Measurements from ENCODE around the gene EXOC6B. TPM values are rescaled to one million over a fixed set of nuclear protein-coding genes. Genes with fewer than 3 reads are reported as not detected.
A peak's percentile ranks its signal among the peaks of the same experiment; 100 is the strongest.

Gene EXOC6B
- total and polyA plus RNA-seq, 5 experiments from 2014 or later: 3.3 to 20.1 (median 3.4) TPM

DNA sequence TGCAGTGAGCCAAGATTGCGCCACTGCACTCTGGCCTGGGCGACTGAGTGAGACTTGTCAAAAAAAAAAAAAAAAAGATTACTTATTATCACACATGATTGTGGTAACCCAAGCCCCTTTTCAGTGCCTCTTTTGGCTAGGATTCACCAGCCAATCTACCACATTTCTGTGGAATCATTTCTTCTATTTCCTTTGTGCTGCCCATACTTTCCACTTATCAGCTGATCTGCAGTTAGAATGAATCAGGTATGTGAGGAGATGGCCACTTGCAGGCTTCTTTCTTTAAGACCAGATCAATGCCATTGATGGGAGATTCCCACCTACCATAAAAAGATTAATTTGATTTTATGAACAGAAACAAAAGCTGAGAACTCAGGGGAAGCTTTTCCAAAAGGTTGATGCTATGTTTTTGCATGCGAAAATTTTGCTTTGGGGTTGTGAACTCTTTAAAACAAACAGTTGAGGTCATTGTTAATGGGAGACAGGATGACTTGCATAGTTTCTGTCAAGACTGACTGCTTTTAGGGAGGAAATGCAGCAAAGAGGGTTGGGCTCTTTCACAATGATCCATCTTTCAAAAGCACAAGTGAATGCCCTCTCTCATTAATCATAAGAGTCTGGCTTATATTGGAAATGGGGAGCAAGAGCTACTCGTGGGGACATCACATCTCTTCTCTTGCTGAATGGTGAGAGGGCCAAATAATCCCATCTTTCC, 611.2 kb downstream of the EXOC6B start:
- no peak overlapping the region for H3K4me3 Mint-ChIP-seq
- POLR2A ChIA-PET: no interaction called here
- ATAC-seq (no peak), DNase-seq (no peak)
- peaks cover 0 to 2% (median 0%) of the 10 kb centered on the region in 9 donors for H3K9me3 Mint-ChIP-seq
- H3K27me3 Mint-ChIP-seq: no peaks in the 10 kb centered on the region
- H3K36me3 Mint-ChIP-seq: peaks cover 0 to 5% (median 0%) of the 10 kb centered on the region in 3 donors
- no peak overlapping the region for H3K27ac Mint-ChIP-seq
- H3K4me1 Mint-ChIP-seq: peaks cover 0 to 6% (median 0%) of the 10 kb centered on the region in 4 donors

DNA sequence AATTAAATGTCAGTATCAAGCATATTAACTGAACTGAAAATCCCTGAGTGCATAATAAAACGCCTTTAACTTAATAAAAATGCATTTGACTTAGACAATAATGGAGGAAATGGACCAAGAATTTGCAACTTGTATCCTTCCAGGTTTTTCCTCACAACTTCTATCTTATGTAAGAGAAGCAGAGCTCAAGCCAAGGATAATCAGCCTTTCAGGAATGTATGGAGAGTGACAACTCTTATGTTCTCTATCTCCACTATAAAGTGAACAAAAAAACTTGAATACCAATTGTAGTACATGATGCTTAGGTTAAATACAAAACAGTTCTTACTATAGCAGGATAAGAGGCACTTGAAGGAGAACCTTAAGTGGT, 613.4 kb downstream of the EXOC6B start:
- peaks cover 0 to 5% (median 0%) of the 10 kb centered on the region in 3 donors for H3K36me3 Mint-ChIP-seq
- DNase-seq: no peak
- no peak overlapping the region for H3K27ac Mint-ChIP-seq
- peaks cover 0 to 2% (median 0%) of the 10 kb centered on the region in 9 donors for H3K9me3 Mint-ChIP-seq
- peaks cover 0 to 6% (median 0%) of the 10 kb centered on the region in 4 donors for H3K4me1 Mint-ChIP-seq
- POLR2A ChIA-PET: no interaction called here
- ATAC-seq: no peak
- no peak overlapping the region for H3K4me3 Mint-ChIP-seq
- H3K27me3 Mint-ChIP-seq: no peaks in the 10 kb centered on the region

DNA sequence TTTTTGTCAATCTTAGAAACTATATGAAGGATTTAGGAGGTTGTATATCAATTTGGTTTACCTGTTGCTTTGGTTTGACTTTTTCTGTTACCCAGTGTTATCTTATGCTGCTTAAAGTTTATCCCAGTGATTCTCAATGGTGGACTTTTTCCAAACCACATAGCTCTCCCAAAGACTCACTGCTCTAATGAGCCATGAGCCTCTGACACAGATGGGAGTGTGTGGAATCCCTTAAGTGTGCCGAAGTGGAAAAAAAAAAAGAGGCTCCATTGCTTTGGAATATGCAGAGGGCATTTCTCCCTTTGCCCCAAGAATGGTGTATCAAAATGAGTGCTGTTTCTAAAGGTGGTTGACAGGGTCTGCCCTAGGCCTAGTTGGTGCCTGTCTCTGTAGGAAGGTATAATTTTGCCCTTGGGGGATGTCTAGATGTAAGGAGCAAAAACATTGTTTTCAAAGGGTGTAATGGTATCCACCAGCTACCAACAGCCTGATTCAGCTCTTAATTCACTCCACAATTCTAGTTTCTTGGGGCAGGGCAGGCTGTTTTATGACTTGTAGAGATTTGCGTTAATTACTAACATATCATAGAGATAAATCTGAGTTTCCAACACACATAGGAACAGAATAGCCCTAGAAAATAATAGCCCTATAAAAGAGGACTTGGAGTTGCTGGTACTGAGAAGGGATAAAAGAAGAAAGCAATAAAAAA, 613.9 kb downstream of the EXOC6B start:
- peaks cover 0 to 6% (median 0%) of the 10 kb centered on the region in 4 donors for H3K4me1 Mint-ChIP-seq
- H3K9me3 Mint-ChIP-seq: peaks cover 0 to 2% (median 0%) of the 10 kb centered on the region in 9 donors
- peaks cover 0 to 5% (median 0%) of the 10 kb centered on the region in 3 donors for H3K36me3 Mint-ChIP-seq
- H3K4me3 Mint-ChIP-seq: no peak overlapping the region
- no peaks in the 10 kb centered on the region for H3K27me3 Mint-ChIP-seq
- DNase-seq: no peak
- H3K27ac Mint-ChIP-seq: no peak overlapping the region
- ATAC-seq: no peak
- POLR2A ChIA-PET: no interaction called here

DNA sequence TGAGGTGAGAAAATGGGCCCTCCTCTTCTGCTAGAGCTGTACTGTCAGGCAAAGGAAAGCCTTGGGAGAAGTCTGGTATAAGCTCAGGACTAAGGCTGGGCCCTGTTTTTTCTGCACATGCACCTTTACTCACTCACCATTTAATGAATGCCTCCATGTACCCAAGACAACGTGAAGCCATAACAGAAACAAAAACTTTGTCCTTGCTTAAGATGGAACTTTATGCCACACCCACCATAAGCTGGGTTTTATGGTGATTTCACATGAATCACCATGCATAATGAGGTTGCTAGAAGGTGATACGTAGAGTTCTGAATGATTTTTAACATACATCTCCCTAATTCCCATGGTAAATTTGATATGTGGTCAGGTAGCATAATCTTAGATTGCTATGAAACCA, 614.5 kb downstream of the EXOC6B start:
- no peaks in the 10 kb centered on the region for H3K27me3 Mint-ChIP-seq
- peaks cover 0 to 4% (median 0%) of the 10 kb centered on the region in 4 donors for H3K4me1 Mint-ChIP-seq
- no peaks in the 10 kb centered on the region for H3K9me3 Mint-ChIP-seq
- no peak overlapping the region for H3K27ac Mint-ChIP-seq
- peaks cover 0 to 2% (median 0%) of the 10 kb centered on the region in 3 donors for H3K36me3 Mint-ChIP-seq
- no peak for ATAC-seq
- no peak overlapping the region for H3K4me3 Mint-ChIP-seq
- no peak for DNase-seq
- POLR2A ChIA-PET: no interaction called here

DNA sequence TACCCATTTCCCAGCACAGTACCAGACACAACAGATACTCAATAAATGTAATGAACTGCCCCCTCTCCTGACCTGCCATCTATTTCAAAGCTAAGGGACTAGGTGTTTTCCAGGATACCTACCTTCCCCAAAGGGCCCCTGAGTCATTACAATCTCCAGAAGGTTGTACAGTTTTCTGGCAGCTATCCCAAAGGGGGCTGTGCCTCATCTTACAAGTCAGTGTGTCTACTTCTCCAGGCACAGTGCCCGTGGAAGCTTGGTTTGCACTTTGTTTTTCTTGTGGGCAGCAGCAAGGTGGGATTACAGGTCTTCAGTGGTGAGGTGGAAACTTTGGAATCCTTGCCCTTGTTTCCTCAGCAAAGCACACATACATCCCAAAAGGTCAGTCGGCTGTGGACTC, 615.4 kb downstream of the EXOC6B start:
- H3K9me3 Mint-ChIP-seq: no peaks in the 10 kb centered on the region
- DNase-seq: no peak
- H3K4me3 Mint-ChIP-seq: no peak overlapping the region
- H3K27me3 Mint-ChIP-seq: no peaks in the 10 kb centered on the region
- POLR2A ChIA-PET: no interaction called here
- H3K36me3 Mint-ChIP-seq: peaks cover 0 to 2% (median 0%) of the 10 kb centered on the region in 3 donors
- H3K4me1 Mint-ChIP-seq: peaks cover 0 to 3% (median 0%) of the 10 kb centered on the region in 4 donors
- no peak for ATAC-seq
- H3K27ac Mint-ChIP-seq: no peak overlapping the region

DNA sequence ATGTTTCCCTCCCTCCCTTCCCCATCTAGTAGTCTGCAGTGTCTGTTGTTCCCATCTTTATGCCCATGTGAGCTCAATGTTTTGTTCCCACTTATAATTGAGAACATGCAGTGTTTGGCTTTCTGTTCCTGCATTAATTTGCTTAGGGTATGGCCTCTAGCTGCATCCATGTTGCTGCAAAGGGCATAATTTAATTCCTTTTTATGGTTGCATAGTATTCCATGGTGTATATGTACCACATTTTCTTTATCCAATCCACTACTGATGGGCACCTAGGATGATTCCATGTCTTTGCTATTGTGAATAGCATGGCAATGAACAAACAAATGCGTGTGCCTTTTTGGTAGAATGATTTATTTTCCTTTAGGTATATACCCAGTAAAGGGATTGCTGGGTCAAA, 617.6 kb downstream of the EXOC6B start:
- ATAC-seq (no peak), DNase-seq (no peak)
- POLR2A ChIA-PET: no interaction called here
- Mint-ChIP-seq H3K9me3 (no peaks in the 10 kb centered on the region), H3K36me3 (no peaks in the 10 kb centered on the region), H3K27ac (no peak overlapping the region), H3K4me1 (peaks cover 0 to 2% (median 0%) of the 10 kb centered on the region in 4 donors), H3K27me3 (no peaks in the 10 kb centered on the region), H3K4me3 (no peak overlapping the region)

DNA sequence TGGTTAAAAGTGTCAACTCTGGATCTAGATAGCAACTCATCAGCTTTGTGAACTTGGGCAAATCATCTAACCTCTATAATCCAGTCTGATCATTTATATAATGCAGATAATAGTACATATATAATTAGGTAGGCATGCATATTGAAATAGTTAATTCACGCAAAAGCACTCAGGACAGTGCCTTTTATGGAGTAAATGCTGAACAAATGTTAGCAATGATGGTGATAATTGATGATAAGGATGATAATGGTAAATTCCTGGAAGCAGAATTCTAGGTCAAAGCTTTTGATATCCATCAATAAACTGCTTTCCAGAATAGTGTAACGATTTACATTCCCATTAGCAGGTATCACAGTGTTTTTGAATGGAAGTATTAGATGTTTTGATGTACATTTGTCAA, 618.5 kb downstream of the EXOC6B start:
- H3K4me1 Mint-ChIP-seq: peaks cover 0 to 2% (median 0%) of the 10 kb centered on the region in 4 donors
- H3K27ac Mint-ChIP-seq: no peak overlapping the region
- POLR2A ChIA-PET: no interaction called here
- ATAC-seq (no peak), DNase-seq (no peak)
- no peaks in the 10 kb centered on the region for H3K27me3 Mint-ChIP-seq
- H3K9me3 Mint-ChIP-seq: no peaks in the 10 kb centered on the region
- no peaks in the 10 kb centered on the region for H3K36me3 Mint-ChIP-seq
- no peak overlapping the region for H3K4me3 Mint-ChIP-seq

DNA sequence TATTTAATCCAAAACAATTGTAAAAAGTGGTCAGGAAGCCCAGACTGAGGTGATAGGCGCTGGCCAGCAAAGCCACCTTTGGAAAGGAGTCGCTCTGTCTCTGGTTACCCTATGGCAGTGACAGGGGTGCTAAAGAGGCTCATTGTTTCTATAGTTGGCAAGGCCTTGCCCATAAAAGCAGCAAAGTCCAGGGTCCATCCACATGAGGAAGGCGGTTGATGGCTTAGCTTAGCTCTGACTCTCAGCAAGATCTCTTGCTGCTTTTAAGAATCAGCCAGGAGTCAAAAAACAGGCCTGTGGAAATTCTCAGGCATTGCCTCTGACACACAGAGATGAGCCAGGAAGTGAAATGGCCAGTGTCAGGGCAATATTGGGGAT, 620.3 kb downstream of the EXOC6B start:
- POLR2A ChIA-PET: no interaction called here
- peaks cover 0 to 2% (median 0%) of the 10 kb centered on the region in 4 donors for H3K4me1 Mint-ChIP-seq
- H3K9me3 Mint-ChIP-seq: no peaks in the 10 kb centered on the region
- no peak overlapping the region for H3K27ac Mint-ChIP-seq
- H3K27me3 Mint-ChIP-seq: no peaks in the 10 kb centered on the region
- ATAC-seq (no peak), DNase-seq (no peak)
- no peaks in the 10 kb centered on the region for H3K36me3 Mint-ChIP-seq
- no peak overlapping the region for H3K4me3 Mint-ChIP-seq

DNA sequence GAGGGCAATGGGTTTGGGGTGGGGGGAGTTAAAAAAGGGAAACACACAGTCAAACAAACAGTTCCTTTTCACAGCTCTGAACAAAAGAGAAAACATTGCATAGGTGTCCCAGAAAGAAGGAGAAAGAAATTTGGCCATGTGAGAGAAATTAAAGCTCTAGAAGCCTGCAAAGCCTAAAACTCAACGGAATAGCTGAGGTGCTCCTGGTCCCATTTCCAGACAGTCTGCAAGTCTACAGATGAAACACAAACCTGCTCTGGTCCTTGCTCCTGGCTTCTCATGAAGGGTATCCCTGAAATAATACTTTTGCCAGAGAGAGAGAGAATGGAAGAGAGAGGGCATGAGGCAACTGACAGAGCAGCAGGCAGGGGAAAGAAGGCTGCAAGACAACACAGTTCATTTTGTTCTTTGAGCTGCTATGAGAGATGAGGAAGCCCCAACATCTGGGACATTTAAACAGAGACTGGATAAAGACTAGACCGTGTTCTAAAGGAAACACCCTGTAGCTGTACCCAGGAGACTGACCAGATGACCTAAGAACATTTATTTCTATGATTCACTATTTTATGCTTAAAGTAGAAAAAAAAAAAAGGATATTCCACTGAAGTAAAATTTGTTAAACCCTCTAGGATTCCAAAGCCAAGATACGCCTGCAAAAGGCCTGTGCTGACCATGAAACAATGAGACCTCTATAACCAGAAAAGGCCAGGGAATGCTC, 620.9 kb downstream of the EXOC6B start:
- DNase-seq (no peak), ATAC-seq (no peak)
- POLR2A ChIA-PET: no interaction called here
- H3K9me3 Mint-ChIP-seq: no peaks in the 10 kb centered on the region
- H3K27me3 Mint-ChIP-seq: no peaks in the 10 kb centered on the region
- no peaks in the 10 kb centered on the region for H3K36me3 Mint-ChIP-seq
- no peak overlapping the region for H3K27ac Mint-ChIP-seq
- no peak overlapping the region for H3K4me3 Mint-ChIP-seq
- peaks cover 0 to 2% (median 0%) of the 10 kb centered on the region in 4 donors for H3K4me1 Mint-ChIP-seq

DNA sequence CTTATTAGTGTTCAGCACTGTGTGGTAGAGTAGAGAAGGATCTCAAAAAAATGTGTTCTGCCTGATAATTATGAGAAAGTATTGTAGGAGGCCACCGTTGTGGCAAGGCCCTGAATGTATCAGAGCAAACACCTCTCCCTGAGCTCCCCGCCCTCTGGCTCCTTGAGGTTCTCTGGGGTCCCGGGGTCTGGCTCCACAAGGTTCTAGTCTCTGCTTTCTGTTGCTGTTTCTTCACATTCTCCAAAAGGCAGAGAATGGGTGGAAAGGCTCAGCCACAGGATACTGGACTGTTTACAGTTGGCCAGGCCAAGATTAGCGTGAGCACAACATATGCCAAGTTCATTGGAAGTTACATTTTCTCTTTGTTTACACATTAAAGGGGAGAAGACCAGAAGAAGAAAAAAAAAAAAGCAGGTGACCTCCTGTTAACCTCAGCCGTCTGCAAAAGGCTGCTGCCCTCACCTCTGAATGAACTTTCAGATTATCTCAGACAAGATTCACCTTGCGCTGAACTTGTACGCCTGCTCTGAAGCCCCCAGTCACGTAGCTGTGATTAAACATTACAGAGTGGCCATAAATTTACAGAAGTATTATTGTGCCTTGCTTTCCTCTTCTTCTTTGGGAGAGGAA, 621.6 kb downstream of the EXOC6B start:
- ATAC-seq (no peak), DNase-seq (no peak)
- H3K4me3 Mint-ChIP-seq: no peak overlapping the region
- no peaks in the 10 kb centered on the region for H3K36me3 Mint-ChIP-seq
- no peak overlapping the region for H3K27ac Mint-ChIP-seq
- POLR2A ChIA-PET: no interaction called here
- H3K27me3 Mint-ChIP-seq: no peaks in the 10 kb centered on the region
- peaks cover 0 to 2% (median 0%) of the 10 kb centered on the region in 4 donors for H3K4me1 Mint-ChIP-seq
- H3K9me3 Mint-ChIP-seq: no peaks in the 10 kb centered on the region

DNA sequence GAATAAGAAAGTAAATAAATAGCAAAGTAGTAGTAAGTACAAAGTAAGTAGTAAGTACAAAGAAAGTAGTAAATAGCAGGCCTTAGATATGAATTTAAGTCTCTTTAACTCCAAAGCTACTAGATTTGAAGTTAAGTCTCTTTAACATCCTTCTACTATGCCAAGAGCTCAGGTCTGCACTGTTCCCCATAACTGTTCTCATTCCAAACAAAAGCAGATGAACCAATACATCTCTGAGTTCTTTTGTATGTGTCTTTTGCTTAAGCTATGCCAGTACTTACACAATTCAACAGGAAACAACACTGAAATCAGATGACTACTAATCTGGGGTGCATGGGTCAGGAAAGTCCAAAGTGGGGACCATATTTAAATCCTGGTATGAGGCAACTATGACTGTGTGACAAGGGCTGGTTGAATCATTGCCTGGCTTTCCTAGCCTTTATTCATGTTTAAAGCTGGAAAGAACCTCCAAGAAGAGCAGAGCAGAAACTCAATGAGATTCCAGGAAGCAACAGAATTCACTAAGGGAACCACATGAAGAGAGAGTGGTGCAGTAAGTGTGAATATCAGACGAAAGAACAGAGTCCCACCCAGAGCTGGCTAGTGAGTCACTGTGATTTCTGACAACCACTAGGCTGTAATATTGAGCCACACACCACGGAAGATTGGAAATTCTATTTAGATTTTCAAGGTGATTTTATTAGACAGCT, 627.1 kb downstream of the EXOC6B start:
- Mint-ChIP-seq H3K9me3 (no peaks in the 10 kb centered on the region), H3K4me3 (no peak overlapping the region), H3K27me3 (no peaks in the 10 kb centered on the region), H3K36me3 (peaks cover 0 to 5% (median 0%) of the 10 kb centered on the region in 3 donors), H3K27ac (peak overlapping the region in 1 of 10 donors; percentile 12), H3K4me1 (no peaks in the 10 kb centered on the region)
- DNase-seq (no peak), ATAC-seq (no peak)
- POLR2A ChIA-PET: no interaction called here

DNA sequence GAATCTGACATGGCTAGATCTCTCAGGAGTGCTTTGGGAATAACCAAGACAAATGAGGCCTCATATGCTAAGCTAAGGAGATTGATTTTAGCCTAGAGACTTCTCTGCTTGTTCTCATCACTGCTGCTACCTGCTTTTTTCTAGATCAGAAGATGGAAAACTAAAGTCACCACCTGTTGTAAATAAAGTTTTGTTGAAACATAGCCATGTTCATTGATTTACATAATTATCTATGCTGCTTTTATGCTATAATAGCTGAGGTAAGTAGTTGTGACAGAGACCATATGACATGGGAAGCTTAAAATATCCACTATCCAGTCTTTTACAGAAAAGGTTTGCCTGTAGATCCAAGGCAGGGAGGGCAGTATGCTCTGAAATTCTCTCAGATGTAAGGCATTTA, 632.1 kb downstream of the EXOC6B start:
- Mint-ChIP-seq H3K27me3 (no peaks in the 10 kb centered on the region), H3K27ac (no peak overlapping the region), H3K4me3 (no peak overlapping the region), H3K4me1 (no peaks in the 10 kb centered on the region), H3K36me3 (peaks cover 2 to 30% (median 7%) of the 10 kb centered on the region in 3 donors), H3K9me3 (peaks cover 0 to 7% (median 1%) of the 10 kb centered on the region in 9 donors)
- DNase-seq: no peak
- POLR2A ChIA-PET: no interaction called here
- no peak for ATAC-seq

Measured in naive thymus-derived CD8-positive, alpha-beta T cell (primary cell).